Measurements from ENCODE around the gene TLE2.
A peak's percentile ranks its signal among the peaks of the same experiment; 100 is the strongest.
"Not testable (repeated sequence)": the region's sequence is repeated elsewhere in the genome, so short reads cannot be mapped to it uniquely, and the experiment has no call there.

Gene TLE2

GRCh38 chr19:2967972-2968371, 61.1 kb downstream of the TLE2 start:
- Histone ChIP-seq H3K4me3 (ENCODE audit: low read length in 2 of 2) (no peak overlapping the region), H3K4me1 (ENCODE audit: control insufficient read depth, insufficient read depth, low read length) (peaks cover 17% of the 10 kb centered on the region), H3K36me3 (ENCODE audit: control insufficient read depth in 2 of 2, insufficient read depth in 2 of 2, low read length in 2 of 2) (no peaks in the 10 kb centered on the region), H3K27me3 (ENCODE audit: control insufficient read depth in 1 of 2, insufficient read depth in 2 of 2, low read length in 2 of 2) (no peaks in the 10 kb centered on the region), H3K9me3 (ENCODE audit: control insufficient read depth in 2 of 2, low read length in 2 of 2) (no peaks in the 10 kb centered on the region), H3K9ac (ENCODE audit: low read length in 2 of 2) (no peak overlapping the region), H3K27ac (ENCODE audit: low read length) (no peak overlapping the region)

DNA sequence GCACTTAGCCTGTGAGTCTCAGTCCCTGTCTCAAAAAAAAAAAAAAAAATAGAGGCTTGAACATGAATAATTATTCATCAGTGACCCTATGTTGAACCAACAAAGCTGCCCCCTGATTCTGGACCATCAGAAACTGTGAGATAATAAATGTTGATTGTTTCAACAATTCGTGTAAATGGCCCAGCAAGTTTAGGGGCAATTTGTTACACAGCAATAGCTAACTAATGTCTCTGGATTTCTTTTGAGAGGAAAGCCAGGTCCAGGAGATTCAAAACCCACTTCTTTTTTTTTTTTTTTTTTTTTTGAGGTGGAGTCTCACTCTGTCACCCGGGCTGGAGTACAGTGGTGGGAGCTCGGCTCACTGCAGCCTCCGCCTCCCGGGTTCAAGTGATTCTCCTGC, 64.2 kb downstream of the TLE2 start:
- Histone ChIP-seq H3K27me3 (ENCODE audit: control insufficient read depth in 1 of 2, insufficient read depth in 2 of 2, low read length in 2 of 2) (no peaks in the 10 kb centered on the region), H3K27ac (ENCODE audit: low read length) (no peak overlapping the region), H3K4me3 (ENCODE audit: low read length in 2 of 2) (no peak overlapping the region), H3K9me3 (ENCODE audit: control insufficient read depth in 2 of 2, low read length in 2 of 2) (no peaks in the 10 kb centered on the region), H3K9ac (ENCODE audit: low read length in 2 of 2) (no peak overlapping the region), H3K4me1 (ENCODE audit: control insufficient read depth, insufficient read depth, low read length) (peaks cover 8% of the 10 kb centered on the region), H3K36me3 (ENCODE audit: control insufficient read depth in 2 of 2, insufficient read depth in 2 of 2, low read length in 2 of 2) (no peaks in the 10 kb centered on the region)

- not testable (repeated sequence) for H3K27me3 ChIP-seq (ENCODE audit: control insufficient read depth in 1 of 2, insufficient read depth in 2 of 2, low read length in 2 of 2); H3K4me1 ChIP-seq (ENCODE audit: control insufficient read depth, insufficient read depth, low read length); H3K9me3 ChIP-seq (ENCODE audit: control insufficient read depth in 2 of 2, low read length in 2 of 2); H3K36me3 ChIP-seq (ENCODE audit: control insufficient read depth in 2 of 2, insufficient read depth in 2 of 2, low read length in 2 of 2); H3K9ac ChIP-seq (ENCODE audit: low read length in 2 of 2); H3K27ac ChIP-seq (ENCODE audit: low read length); H3K4me3 ChIP-seq (ENCODE audit: low read length in 2 of 2)
Measured at GRCh38 chr19:2963631-2964030, 65.4 kb downstream of the TLE2 start.

GRCh38 chr19:2963122-2963521, 66.0 kb downstream of the TLE2 start:
- Histone ChIP-seq H3K4me1 (ENCODE audit: control insufficient read depth, insufficient read depth, low read length) (no peaks in the 10 kb centered on the region), H3K27me3 (ENCODE audit: control insufficient read depth in 1 of 2, insufficient read depth in 2 of 2, low read length in 2 of 2) (no peaks in the 10 kb centered on the region), H3K9me3 (ENCODE audit: control insufficient read depth in 2 of 2, low read length in 2 of 2) (no peaks in the 10 kb centered on the region), H3K36me3 (ENCODE audit: control insufficient read depth in 2 of 2, insufficient read depth in 2 of 2, low read length in 2 of 2) (no peaks in the 10 kb centered on the region), H3K4me3 (ENCODE audit: low read length in 2 of 2) (no peak overlapping the region), H3K27ac (ENCODE audit: low read length) (no peak overlapping the region), H3K9ac (ENCODE audit: low read length in 2 of 2) (no peak overlapping the region)

DNA sequence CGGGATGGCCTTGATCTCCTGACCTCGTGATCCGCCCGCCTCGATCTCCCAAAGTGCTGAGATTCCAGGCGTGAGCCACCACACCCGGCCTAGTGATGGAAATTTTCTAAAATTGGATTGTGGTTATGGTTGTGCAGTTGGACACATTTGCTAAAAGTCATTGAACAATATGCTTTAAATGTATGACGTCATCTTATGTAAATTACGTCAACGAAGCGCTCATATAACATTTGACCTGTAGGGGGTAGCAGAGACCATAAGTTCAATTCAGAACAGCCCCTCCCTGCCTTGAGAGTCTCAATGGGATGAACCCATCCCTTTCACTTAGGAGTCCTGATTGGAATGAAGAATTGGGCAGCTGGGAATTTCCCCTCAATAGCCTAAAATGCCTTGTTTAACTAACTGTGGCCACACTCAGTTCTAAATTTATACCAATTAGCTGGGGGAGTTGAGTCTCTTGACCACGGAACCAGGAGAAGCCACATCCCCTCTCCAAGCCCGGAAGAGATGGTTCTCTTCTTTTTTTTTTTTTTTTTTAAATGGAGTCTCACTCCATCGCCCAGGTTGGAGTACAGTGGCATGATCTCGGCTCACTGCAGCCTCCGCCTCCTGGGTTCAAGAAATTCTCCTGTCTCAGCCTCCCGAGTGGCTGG, 66.9 kb downstream of the TLE2 start:
- Histone ChIP-seq H3K4me3 (ENCODE audit: low read length in 2 of 2) (peak overlapping the region in 1 of 2 donors; percentile 46), H3K4me1 (ENCODE audit: control insufficient read depth, insufficient read depth, low read length) (no peaks in the 10 kb centered on the region), H3K27me3 (ENCODE audit: control insufficient read depth in 1 of 2, insufficient read depth in 2 of 2, low read length in 2 of 2) (no peaks in the 10 kb centered on the region), H3K9me3 (ENCODE audit: control insufficient read depth in 2 of 2, low read length in 2 of 2) (no peaks in the 10 kb centered on the region), H3K9ac (ENCODE audit: low read length in 2 of 2) (peak overlapping the region in 1 of 2 donors; percentile 38), H3K36me3 (ENCODE audit: control insufficient read depth in 2 of 2, insufficient read depth in 2 of 2, low read length in 2 of 2) (no peaks in the 10 kb centered on the region), H3K27ac (ENCODE audit: low read length) (no peak overlapping the region)

DNA sequence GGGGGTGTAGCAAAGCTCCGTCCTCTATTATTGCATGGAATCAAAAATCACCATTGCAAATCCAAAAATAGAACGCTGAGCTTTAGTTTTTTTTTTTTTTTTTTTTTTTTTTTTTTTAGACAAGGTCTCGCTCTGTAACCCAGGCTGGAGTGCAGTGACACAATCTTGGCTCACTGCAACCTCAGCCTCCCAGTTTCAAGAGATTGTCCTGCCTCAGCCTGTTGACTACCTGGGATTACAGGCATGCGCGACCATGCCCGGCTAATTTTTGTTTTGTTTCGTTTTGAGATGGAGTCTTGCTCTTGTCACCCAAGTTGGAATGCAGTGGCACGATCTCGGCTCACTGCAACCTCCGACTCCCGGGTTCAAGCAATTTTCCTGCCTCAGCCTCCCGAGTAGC, 69.0 kb downstream of the TLE2 start:
- Histone ChIP-seq H3K27ac (ENCODE audit: low read length) (no peak overlapping the region), H3K9ac (ENCODE audit: low read length in 2 of 2) (no peak overlapping the region), H3K27me3 (ENCODE audit: control insufficient read depth in 1 of 2, insufficient read depth in 2 of 2, low read length in 2 of 2) (no peaks in the 10 kb centered on the region), H3K9me3 (ENCODE audit: control insufficient read depth in 2 of 2, low read length in 2 of 2) (no peaks in the 10 kb centered on the region), H3K4me3 (ENCODE audit: low read length in 2 of 2) (no peak overlapping the region), H3K4me1 (ENCODE audit: control insufficient read depth, insufficient read depth, low read length) (no peaks in the 10 kb centered on the region), H3K36me3 (ENCODE audit: control insufficient read depth in 2 of 2, insufficient read depth in 2 of 2, low read length in 2 of 2) (no peaks in the 10 kb centered on the region)

- Histone ChIP-seq H3K27ac (ENCODE audit: low read length) (no peak overlapping the region), H3K36me3 (ENCODE audit: control insufficient read depth in 2 of 2, insufficient read depth in 2 of 2, low read length in 2 of 2) (no peaks in the 10 kb centered on the region), H3K27me3 (ENCODE audit: control insufficient read depth in 1 of 2, insufficient read depth in 2 of 2, low read length in 2 of 2) (no peaks in the 10 kb centered on the region), H3K9me3 (ENCODE audit: control insufficient read depth in 2 of 2, low read length in 2 of 2) (no peaks in the 10 kb centered on the region), H3K4me1 (ENCODE audit: control insufficient read depth, insufficient read depth, low read length) (no peaks in the 10 kb centered on the region), H3K9ac (ENCODE audit: low read length in 2 of 2) (no peak overlapping the region), H3K4me3 (ENCODE audit: low read length in 2 of 2) (no peak overlapping the region)
Measured at GRCh38 chr19:2957160-2957559, 71.9 kb downstream of the TLE2 start.

DNA sequence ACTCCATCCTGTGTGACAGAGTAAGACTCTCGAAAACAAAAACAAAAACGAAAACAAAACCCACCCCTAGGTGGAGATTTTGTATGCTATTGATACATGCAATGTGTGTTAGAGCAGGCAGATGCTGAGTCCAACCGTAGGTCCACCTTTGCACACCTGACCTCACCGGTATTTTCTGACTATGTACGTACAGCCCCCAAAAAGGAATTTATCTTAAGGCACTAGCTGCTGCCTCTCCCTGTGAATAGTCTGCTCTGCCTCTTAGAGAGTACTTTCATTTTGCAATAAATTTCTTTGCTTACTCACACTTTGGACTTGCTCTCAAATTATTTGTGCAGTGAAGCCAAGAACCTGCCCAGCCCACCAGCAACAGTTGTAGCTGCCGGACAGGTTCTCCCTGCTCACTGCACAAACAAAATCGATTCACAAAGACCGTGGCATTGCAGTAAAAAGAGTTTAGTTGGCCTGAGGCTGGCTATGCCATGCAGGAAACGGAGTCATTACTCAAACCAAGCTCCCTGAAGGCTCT, 76.1 kb downstream of the TLE2 start:
- Histone ChIP-seq H3K9me3 (ENCODE audit: control insufficient read depth in 2 of 2, low read length in 2 of 2) (no peaks in the 10 kb centered on the region), H3K4me3 (ENCODE audit: low read length in 2 of 2) (no peak overlapping the region), H3K36me3 (ENCODE audit: control insufficient read depth in 2 of 2, insufficient read depth in 2 of 2, low read length in 2 of 2) (no peaks in the 10 kb centered on the region), H3K4me1 (ENCODE audit: control insufficient read depth, insufficient read depth, low read length) (peaks cover 10% of the 10 kb centered on the region), H3K27ac (ENCODE audit: low read length) (no peak overlapping the region), H3K9ac (ENCODE audit: low read length in 2 of 2) (no peak overlapping the region), H3K27me3 (ENCODE audit: control insufficient read depth in 1 of 2, insufficient read depth in 2 of 2, low read length in 2 of 2) (no peaks in the 10 kb centered on the region)

DNA sequence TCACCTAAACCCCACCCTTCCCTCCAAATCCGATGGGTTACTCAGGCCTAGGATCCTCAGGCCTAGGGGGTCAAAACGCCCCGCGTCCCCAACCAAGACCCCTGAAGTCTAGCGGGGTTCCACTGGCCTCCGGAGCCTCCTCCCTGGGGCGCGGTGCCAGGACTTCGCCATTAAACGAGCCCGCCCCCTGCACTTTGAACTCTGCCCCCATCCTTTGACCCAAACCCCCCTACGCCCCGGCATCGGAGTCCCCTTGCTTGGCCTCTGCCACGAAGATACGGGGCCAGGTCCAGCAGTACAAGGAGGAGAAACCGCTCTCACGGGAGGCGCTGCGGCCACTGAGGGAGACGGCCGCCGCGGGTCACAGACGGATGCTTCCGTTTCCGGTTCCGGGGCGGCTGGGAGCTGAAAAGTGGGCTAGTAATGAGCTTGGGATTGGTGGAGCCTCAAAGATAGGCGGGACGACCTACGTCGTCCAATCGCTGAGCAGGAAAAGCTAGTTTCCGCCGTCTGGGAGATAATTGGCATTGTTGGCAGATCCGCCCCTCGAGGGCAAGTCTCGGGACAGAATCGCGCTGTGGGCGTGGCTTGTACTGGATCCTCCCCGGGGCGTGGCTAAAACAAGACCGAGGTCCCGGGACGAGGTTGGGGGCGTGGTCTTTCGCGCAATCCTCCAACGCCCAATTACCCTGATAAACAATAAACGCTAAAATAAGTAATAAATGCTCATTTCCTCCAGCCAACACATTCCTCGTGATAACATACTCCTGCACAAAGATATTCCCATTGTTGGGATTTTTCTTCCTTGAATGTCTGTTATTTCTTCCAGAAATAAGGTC, 78.6 kb downstream of the TLE2 start:
- Histone ChIP-seq H3K9ac (ENCODE audit: low read length in 2 of 2) (peak overlapping the region; percentile 92 to 99), H3K4me1 (ENCODE audit: control insufficient read depth, insufficient read depth, low read length) (peaks cover 12% of the 10 kb centered on the region), H3K27ac (ENCODE audit: low read length) (peak overlapping the region; percentile 97), H3K27me3 (ENCODE audit: control insufficient read depth in 1 of 2, insufficient read depth in 2 of 2, low read length in 2 of 2) (no peaks in the 10 kb centered on the region), H3K4me3 (ENCODE audit: low read length in 2 of 2) (peak overlapping the region; percentile 97 to 99), H3K9me3 (ENCODE audit: control insufficient read depth in 2 of 2, low read length in 2 of 2) (no peaks in the 10 kb centered on the region), H3K36me3 (ENCODE audit: control insufficient read depth in 2 of 2, insufficient read depth in 2 of 2, low read length in 2 of 2) (no peaks in the 10 kb centered on the region)

DNA sequence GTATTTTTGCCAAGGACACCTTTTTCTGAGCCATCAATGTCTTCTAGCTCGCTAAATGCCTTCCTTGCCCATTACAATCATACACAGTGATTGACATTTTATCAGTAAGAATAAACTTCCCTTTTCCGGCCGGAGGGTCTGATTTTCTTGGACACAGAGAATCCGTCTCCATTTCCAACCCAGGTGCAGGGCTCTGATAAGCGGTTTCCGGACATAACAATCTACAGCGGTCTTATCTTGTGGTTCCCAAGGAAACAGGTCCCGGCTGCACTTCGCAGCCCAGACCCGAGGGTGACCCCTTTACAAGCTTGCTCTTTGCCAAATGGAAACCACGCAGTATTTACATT, 79.2 kb downstream of the TLE2 start:
- Histone ChIP-seq H3K27ac (ENCODE audit: low read length) (peak overlapping the region; percentile 97), H3K4me3 (ENCODE audit: low read length in 2 of 2) (peak overlapping the region; percentile 97 to 99), H3K9me3 (ENCODE audit: control insufficient read depth in 2 of 2, low read length in 2 of 2) (no peaks in the 10 kb centered on the region), H3K27me3 (ENCODE audit: control insufficient read depth in 1 of 2, insufficient read depth in 2 of 2, low read length in 2 of 2) (no peaks in the 10 kb centered on the region), H3K36me3 (ENCODE audit: control insufficient read depth in 2 of 2, insufficient read depth in 2 of 2, low read length in 2 of 2) (no peaks in the 10 kb centered on the region), H3K9ac (ENCODE audit: low read length in 2 of 2) (peak overlapping the region; percentile 92 to 99), H3K4me1 (ENCODE audit: control insufficient read depth, insufficient read depth, low read length) (peaks cover 13% of the 10 kb centered on the region)

Measured in stomach smooth muscle (tissue), 2 donors.